Measurements from ENCODE around the gene CCNH. TPM values are rescaled to one million over a fixed set of nuclear protein-coding genes. Genes with fewer than 3 reads are reported as not detected.

Gene CCNH
- total and polyA plus RNA-seq, 2 of the 4 experiments (the other 2 are of a cell fraction): 37.4 to 100 TPM

DNA sequence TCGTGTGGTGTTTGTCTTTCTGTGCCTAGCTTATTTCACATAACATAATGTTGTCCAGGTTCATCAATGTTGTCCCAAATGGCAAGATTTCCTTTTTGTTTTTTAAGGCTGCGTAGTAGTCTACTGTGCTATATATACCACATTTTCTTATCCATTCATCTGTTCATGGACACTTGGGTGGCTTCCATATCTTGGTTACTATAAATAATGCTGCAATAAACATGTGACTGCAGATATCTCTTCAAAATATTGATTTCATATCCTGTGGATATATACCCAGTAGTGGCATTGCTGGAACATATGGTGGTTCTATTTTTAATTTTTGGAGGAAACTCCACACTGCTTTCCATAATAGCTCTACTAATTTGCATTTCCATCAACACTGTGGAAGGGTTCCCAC, 25.5 kb upstream of the CCNH start:
- Histone ChIP-seq H3K9ac (ENCODE audit: low read depth, low read length) (no peak overlapping the region), H4K5ac (ENCODE audit: low read depth, low read length) (no peak overlapping the region), H2BK15ac (ENCODE audit: low read depth, low read length) (no peak overlapping the region), H3K36me3 (ENCODE audit: control insufficient read depth, insufficient read depth, low read length) (no peaks in the 10 kb centered on the region), H3K79me1 (ENCODE audit: low read depth in 1 of 2, low read length in 2 of 2) (no peaks in the 10 kb centered on the region), H4K91ac (ENCODE audit: insufficient read depth, low read depth, low read length) (no peak overlapping the region), H2BK5ac (ENCODE audit: low read depth, low read length, poor library complexity, severe bottlenecking) (no peak overlapping the region), H3K4me1 (ENCODE audit: control insufficient read depth, insufficient read depth, low read length) (no peaks in the 10 kb centered on the region), H4K20me1 (ENCODE audit: insufficient read depth, low read length) (no peaks in the 10 kb centered on the region), H3K18ac (ENCODE audit: low read depth, low read length) (no peak overlapping the region), H3K14ac (replicated peaks; ENCODE audit: low read depth, low read length) (no peak overlapping the region), H3K23ac (ENCODE audit: low read depth, low read length) (no peak overlapping the region), H2AK9ac (replicated peaks; ENCODE audit: low read depth, low read length, poor library complexity) (no peak overlapping the region), H3K56ac (ENCODE audit: extremely low read depth, insufficient read depth, low read length) (no peak overlapping the region), H2BK20ac (ENCODE audit: low read depth, low read length) (no peak overlapping the region), H3K4me3 (ENCODE audit: insufficient read depth, low read depth, low read length) (no peak overlapping the region), H2AK5ac (ENCODE audit: low read depth, low read length) (no peak overlapping the region), H2AFZ (replicated peaks; ENCODE audit: low read length, poor library complexity) (no peak overlapping the region), H3K4me2 (ENCODE audit: low read depth, low read length) (no peak overlapping the region), H3K9me1 (ENCODE audit: insufficient read depth, low read length) (no peaks in the 10 kb centered on the region), H4K8ac (ENCODE audit: low read depth in 2 of 2, low read length in 2 of 2) (no peak overlapping the region), H3K4ac (ENCODE audit: low read depth, low read length) (no peak overlapping the region), H2BK120ac (ENCODE audit: low read depth, low read length) (no peak overlapping the region), H3K27ac (ENCODE audit: insufficient read depth, low read length) (no peak overlapping the region), H3K9me3 (ENCODE audit: control insufficient read depth, insufficient read depth, low read length) (no peaks in the 10 kb centered on the region), H3K27me3 (ENCODE audit: control insufficient read depth, insufficient read depth, low read length) (no peaks in the 10 kb centered on the region)
- in situ Hi-C loops (cut with MboI; ENCODE audit: low sequenced_read_pairs) (no loop called here), dilution Hi-C loops (cut with HindIII; ENCODE audit: low sequenced_read_pairs, unreplicated experiment) (no loop called here), intact Hi-C loops (cut with micrococcal nuclease) (no loop called here)
- no peak for ATAC-seq (ENCODE audit: low read depth)
- BruUV-seq (replicated peaks): no TSS peak
- no peak for TF ChIP-seq MAFK (IDR thresholded peaks at IDR 0.05; ENCODE audit: low read depth, low read length)
- POLR2A ChIA-PET (ENCODE audit: unreplicated experiment): no interaction called here
- DNase-seq: no peak
- WGBS, 2 experiments (ENCODE audit: extremely low coverage in 2 of 2, insufficient read length in 1 of 2): no CpG with 5 or more reads among the region's 2 CpGs
- CTCF ChIA-PET: no interaction called here

Data from IMR-90 (cell line).